SU-DHL-6 (cell line): ENCODE results near the gene ACP6.
"Not testable (repeated sequence)": the region's sequence is repeated elsewhere in the genome, so short reads cannot be mapped to it uniquely, and the experiment has no call there.

ENCODE experiments used
- H2AFZ ChIP-seq: fragments of 200-600 bp; sonication (generic); 2 replicates; pipeline ENCODE4 v1.6.1; 2014; ENCODE audit warnings: low read depth, mild to moderate bottlenecking, moderate library complexity, mixed read lengths, antibody characterized with exemption, low read length; ENCODE audit not compliant: severe bottlenecking
- H3F3A ChIP-seq: fragments of 200-600 bp; shearing (Covaris generic); 2 replicates; pipeline ENCODE4 v1.6.0; 2016; ENCODE audit warnings: antibody characterized with exemption, mild to moderate bottlenecking; ENCODE audit not compliant: insufficient read depth
- H3K27ac ChIP-seq: fragments of 200-600 bp; sonication (generic); 2 replicates; pipeline ENCODE4 v1.5.1; 2016; ENCODE audit warnings: low read depth, mild to moderate bottlenecking, low read length, moderate library complexity, mixed read lengths
- H3K27me3 ChIP-seq: fragments of 200-600 bp; sonication (generic), shearing (Covaris generic); 2 replicates; pipeline ENCODE4 v1.6.0; 2014; ENCODE audit warnings: mild to moderate bottlenecking, low read length
- H3K36me3 ChIP-seq: fragments of 200-600 bp; sonication (generic); 2 replicates; pipeline ENCODE4 v1.6.1; 2014; ENCODE audit warnings: mild to moderate bottlenecking, low read length, mixed read lengths
- H3K4me2 ChIP-seq: fragments of 300-600, 200-600 bp; shearing (Covaris generic), sonication (generic); 2 replicates; pipeline ENCODE4 v1.6.0; 2014; ENCODE audit warnings: low read length, low read depth, mild to moderate bottlenecking; ENCODE audit not compliant: poor library complexity, severe bottlenecking
- H3K4me3 ChIP-seq: fragments of 200-600 bp; sonication (generic); 2 replicates; pipeline ENCODE4 v1.5.1; 2014; ENCODE audit warnings: antibody characterized with exemption, low read length, mild to moderate bottlenecking, mixed read lengths; ENCODE audit not compliant: insufficient read depth, poor library complexity, severe bottlenecking
- H3K79me2 ChIP-seq: fragments of 200-600 bp; sonication (generic); 2 replicates; pipeline ENCODE4 v1.6.1; 2014; ENCODE audit warnings: mild to moderate bottlenecking, low read length, moderate library complexity; ENCODE audit not compliant: insufficient read depth
- H3K9ac ChIP-seq: fragments of 200-600 bp; sonication (generic); 2 replicates; pipeline ENCODE4 v1.7.0; 2014; ENCODE audit warnings: mild to moderate bottlenecking, low read length
- H3K9me2 ChIP-seq: fragments of 200-600 bp; sonication (generic); replicated peaks from 2 replicates; pipeline ENCODE4 v1.6.1; 2014; ENCODE audit warnings: low read length; ENCODE audit not compliant: insufficient read depth
- H3K9me3 ChIP-seq: fragments of 200-600 bp; sonication (generic); 2 replicates; pipeline ENCODE4 v1.6.1; 2014; ENCODE audit warnings: low read length, mixed read lengths; ENCODE audit not compliant: insufficient read depth
- H4K20me1 ChIP-seq: fragments of 200-600 bp; sonication (generic); 2 replicates; pipeline ENCODE4 v1.6.1; 2014; ENCODE audit warnings: low read depth, mild to moderate bottlenecking, antibody characterized with exemption, low read length, moderate library complexity, mixed read lengths
- CTCF ChIP-seq: fragments of 200-600 bp; sonication (generic); IDR thresholded peaks from one replicate; pipeline ENCODE4 v1.5.1; 2017; ENCODE audit warnings: antibody characterized with exemption, mild to moderate bottlenecking, low read length, moderate library complexity; ENCODE audit not compliant: insufficient read depth, poor library complexity, severe bottlenecking
- EZH2phosphoT487 ChIP-seq: fragments of 200-600 bp; sonication (generic), shearing (Covaris generic); conservative IDR thresholded peaks from 2 replicates; pipeline ENCODE4 v1.6.1; 2018; ENCODE audit warnings: mild to moderate bottlenecking, antibody characterized with exemption, low read length, moderate library complexity, mixed read lengths

The ACP6 gene

GRCh38 chr1:147618771-147619170 lies 51.6 kb downstream of the ACP6 start:
- no peak overlapping the region for H3K9ac ChIP-seq
- H2AFZ ChIP-seq: no peak overlapping the region
- peaks cover 4% of the 10 kb centered on the region; the same call in 1 of the 2 replicates for H3K36me3 ChIP-seq

GRCh38 chr1:147618077-147618569 lies 52.2 kb downstream of the ACP6 start:
- no peak for TF ChIP-seq EZH2phosphoT487
- TF ChIP-seq CTCF: no peak
- Histone ChIP-seq H3K9me3 (no peaks in the 10 kb centered on the region), H3K79me2 (no peaks in the 10 kb centered on the region), H3K27me3 (no peaks in the 10 kb centered on the region), H2AFZ (no peak overlapping the region), H3F3A (no peaks in the 10 kb centered on the region), H3K27ac (no peak overlapping the region), H3K36me3 (peaks cover 4% of the 10 kb centered on the region; the same call in 1 of the 2 replicates), H3K4me3 (no peak overlapping the region), H3K9me2 (no peaks in the 10 kb centered on the region), H3K4me2 (no peak overlapping the region), H3K9ac (no peak overlapping the region), H4K20me1 (no peaks in the 10 kb centered on the region)

More at GRCh38 chr1:147618771-147619170, 51.6 kb downstream of the ACP6 start:
- Histone ChIP-seq H3K4me3 (no peak overlapping the region), H4K20me1 (no peaks in the 10 kb centered on the region), H3K9me3 (no peaks in the 10 kb centered on the region), H3K27me3 (no peaks in the 10 kb centered on the region), H3K79me2 (no peaks in the 10 kb centered on the region), H3K9me2 (no peaks in the 10 kb centered on the region), H3K27ac (no peak overlapping the region), H3F3A (no peaks in the 10 kb centered on the region), H3K4me2 (no peak overlapping the region)
- TF ChIP-seq EZH2phosphoT487 (no peak), CTCF (no peak)

- H3K27me3 ChIP-seq, H3K9me2 ChIP-seq, H3K36me3 ChIP-seq, H3K9ac ChIP-seq, H3K9me3 ChIP-seq, H3K4me2 ChIP-seq, H3K79me2 ChIP-seq, H3K4me3 ChIP-seq, H3F3A ChIP-seq, H4K20me1 ChIP-seq, H3K27ac ChIP-seq, H2AFZ ChIP-seq: not testable (repeated sequence)
Observed at GRCh38 chr1:147614966-147615365, 55.4 kb downstream of the ACP6 start.

GRCh38 chr1:147613506-147613905 lies 56.8 kb downstream of the ACP6 start:
- Histone ChIP-seq H3K9me2 (no peaks in the 10 kb centered on the region), H3F3A (no peaks in the 10 kb centered on the region), H3K4me2 (no peak overlapping the region), H3K9me3 (no peaks in the 10 kb centered on the region), H4K20me1 (no peaks in the 10 kb centered on the region), H3K36me3 (peaks cover 4% of the 10 kb centered on the region; the same call in 1 of the 2 replicates), H2AFZ (no peak overlapping the region), H3K4me3 (no peak overlapping the region), H3K27ac (no peak overlapping the region), H3K9ac (no peak overlapping the region), H3K79me2 (no peaks in the 10 kb centered on the region), H3K27me3 (no peaks in the 10 kb centered on the region)
- TF ChIP-seq EZH2phosphoT487 (no peak), CTCF (no peak)
